ENCODE results near the gene FLNA.
A peak's percentile ranks its signal among the peaks of the same experiment; 100 is the strongest.

- TF ChIP-seq, protein P1, sequence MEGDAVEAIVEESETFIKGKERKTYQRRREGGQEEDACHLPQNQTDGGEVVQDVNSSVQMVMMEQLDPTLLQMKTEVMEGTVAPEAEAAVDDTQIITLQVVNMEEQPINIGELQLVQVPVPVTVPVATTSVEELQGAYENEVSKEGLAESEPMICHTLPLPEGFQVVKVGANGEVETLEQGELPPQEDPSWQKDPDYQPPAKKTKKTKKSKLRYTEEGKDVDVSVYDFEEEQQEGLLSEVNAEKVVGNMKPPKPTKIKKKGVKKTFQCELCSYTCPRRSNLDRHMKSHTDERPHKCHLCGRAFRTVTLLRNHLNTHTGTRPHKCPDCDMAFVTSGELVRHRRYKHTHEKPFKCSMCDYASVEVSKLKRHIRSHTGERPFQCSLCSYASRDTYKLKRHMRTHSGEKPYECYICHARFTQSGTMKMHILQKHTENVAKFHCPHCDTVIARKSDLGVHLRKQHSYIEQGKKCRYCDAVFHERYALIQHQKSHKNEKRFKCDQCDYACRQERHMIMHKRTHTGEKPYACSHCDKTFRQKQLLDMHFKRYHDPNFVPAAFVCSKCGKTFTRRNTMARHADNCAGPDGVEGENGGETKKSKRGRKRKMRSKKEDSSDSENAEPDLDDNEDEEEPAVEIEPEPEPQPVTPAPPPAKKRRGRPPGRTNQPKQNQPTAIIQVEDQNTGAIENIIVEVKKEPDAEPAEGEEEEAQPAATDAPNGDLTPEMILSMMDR (IDR thresholded peaks at IDR 0.05 in 4 of 5, conservative IDR thresholded peaks at IDR 0.05 in 1 of 5) = no peak
- TF ChIP-seq POLR2A (IDR thresholded peaks at IDR 0.05) = peak; percentile 83 to 92
Observed at GRCh38 chrX:154371017-154371788, 3.2 kb downstream of the FLNA start.
